GM21786 (cell line): Measurements from ENCODE around the gene LRRC25.

Experiments
- ATAC-seq: cut with Tn5 transposase; IDR thresholded peaks from one replicate; pipeline ENCODE4 v1.9.1; 2021; ENCODE audit not compliant: unreplicated experiment

Gene LRRC25

DNA sequence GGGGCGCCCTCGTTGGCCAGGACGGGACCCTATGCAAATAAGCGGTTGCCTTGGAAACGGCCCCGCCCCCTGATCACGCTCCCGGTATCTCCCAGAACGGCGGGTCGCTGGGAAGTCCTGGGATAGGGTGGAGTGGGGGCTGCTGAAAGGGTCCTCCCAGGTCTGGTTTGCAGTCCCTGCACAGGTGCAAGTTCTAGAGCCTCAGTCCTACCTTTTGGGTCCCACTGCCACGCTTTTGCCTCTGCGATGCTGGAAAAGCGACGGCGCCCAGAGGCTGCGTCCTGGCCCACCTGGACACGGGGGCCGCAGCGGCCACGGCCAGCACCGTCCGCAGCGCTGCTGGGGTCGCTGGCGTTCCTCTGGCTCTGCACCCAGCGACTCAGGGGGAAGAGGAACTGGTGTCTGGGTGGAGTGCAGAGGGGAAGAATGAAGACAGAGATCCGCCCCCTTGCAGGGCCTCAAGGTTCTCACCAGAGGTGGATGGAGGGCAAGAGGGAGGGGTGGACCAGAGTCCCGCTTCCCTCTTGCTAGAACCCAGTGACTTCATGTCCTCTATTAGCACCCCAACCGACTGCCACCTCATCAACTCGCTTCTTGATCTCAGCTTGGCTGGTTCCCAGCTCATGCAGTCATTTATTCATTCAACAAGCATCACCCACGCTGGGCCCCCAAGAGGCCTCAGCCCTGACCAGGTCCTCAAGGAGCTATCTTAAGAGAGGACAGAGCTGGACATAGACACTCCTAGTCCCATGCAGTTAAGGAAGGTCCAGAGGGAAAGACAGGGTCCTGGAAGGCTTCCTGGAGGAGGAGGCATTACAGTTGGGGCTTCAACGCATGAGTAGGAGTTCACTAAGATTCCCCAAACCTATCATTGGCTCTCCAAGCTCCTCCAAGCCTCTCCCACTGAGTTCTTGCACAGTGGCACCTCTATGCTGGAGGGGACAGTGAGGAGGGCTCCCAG lies at the start of gene LRRC25:
LRRC25 (minus strand) TSS at position 381 of the 961 bp plus-strand sequence. CDS start 659 bp downstream, outside the sequence.
- ATAC-seq = no peak

DNA sequence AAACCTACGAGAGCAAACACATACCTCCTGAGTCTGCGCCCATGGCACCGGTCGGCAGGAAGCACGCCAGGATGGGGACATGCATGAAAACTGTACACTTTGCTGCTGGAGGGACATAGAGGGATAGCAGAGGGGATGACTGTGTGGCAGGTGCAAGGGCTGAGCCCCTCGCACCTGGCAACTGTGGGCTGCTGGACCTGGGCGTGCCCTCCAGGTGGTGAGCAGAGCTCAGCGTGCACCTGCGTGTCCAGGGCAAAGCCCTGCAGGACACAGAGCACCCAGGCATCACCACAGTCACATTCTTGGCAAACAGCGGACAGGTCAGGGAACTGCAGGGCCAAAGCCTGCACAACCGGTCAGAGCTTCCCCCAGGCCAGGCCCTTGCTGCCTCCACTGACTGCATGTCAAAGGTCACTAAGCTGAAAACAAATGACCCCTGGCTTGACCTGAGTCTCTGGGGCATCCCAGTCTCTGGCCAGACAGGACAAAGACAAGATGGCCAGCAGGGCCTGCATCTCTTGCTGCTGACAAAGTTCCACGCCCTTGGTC lies 49.5 kb upstream of the LRRC25 start:
- no peak for ATAC-seq

DNA sequence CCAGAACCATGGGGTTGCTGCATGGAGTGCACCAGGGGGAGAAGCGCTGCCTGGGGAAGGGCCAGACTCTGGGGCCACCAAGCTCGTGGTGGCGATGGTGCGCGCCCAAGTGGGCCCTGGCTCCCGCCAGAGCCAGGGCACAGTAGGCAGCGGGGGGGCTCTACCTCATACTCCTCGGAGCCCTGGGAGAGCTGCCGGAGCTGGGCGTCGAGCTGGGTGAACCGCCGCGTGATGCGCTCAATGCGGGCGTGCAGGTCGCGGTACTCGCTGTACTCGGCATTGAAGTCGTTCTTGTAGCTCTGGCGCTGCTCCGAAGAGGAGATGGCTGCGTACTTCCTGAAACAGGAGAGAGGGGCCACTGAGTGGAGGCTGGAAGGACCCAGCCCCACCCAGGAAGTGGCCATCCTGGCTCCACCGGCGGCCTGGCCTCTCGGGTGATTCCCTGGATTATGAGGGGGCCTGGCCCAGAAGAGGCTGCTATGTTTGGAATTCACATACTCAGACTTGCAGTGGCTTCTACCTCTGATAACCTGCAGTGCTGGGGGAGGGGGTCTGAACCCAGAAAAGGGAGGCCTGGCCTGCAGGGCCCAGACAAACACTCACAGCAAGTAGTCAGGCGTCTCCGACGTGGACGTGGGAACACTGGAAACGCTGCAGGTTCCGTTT lies 48.9 kb upstream of the LRRC25 start:
- no peak for ATAC-seq

DNA sequence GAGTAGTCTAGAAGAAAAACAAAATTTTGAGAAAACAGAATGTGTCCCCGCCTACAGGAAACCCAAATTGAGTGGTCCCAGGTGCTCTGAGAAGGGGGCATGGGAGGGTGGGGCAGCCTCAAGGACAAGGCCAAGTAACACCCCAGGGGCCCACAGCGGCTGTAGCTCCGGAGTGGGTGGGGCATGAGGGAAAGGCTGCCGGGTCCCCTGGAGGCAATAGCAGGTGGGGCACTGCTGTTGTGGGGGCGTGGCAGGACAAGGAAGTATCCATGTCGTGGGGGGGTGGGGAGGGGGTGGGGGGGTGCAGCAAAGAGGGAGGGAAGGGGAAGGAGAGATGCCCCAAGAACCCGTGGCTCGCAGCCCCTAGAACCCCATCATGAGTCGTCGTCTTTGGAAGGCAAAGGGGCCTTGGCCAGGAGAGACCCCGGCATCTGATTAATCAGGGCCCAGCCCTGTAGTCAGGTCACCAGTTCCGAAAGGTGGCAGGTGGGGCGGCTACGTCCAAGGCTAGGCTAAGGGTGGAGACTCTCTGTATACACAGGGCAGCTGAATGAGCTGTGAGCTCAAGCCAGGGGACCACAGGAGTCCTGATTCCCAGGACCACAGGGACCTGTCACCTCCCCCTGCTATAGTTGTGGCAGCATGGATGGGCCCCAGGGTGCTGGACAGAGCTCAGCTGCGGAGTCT lies 48.0 kb upstream of the LRRC25 start:
- no peak for ATAC-seq

DNA sequence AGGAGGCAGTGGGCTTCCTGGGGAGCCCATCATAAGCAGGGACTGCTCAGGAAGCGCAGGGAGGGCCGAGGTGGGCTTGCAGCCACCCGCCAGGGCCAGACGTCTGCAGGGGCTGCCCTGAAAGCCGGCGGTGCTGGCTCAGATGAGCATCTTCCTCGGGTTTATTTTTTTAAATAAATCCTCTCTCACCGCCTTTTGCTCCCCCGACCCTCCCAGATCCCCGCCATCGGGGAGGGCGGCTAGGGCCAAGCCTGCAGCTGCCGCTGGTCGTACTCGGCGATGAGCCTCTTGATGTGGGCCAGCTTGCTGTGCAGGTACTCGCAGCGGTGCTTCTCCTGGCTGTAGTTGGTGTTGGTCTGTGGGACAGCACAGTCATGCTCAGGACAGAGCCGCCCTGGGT lies 47.1 kb upstream of the LRRC25 start:
- ATAC-seq = no peak

DNA sequence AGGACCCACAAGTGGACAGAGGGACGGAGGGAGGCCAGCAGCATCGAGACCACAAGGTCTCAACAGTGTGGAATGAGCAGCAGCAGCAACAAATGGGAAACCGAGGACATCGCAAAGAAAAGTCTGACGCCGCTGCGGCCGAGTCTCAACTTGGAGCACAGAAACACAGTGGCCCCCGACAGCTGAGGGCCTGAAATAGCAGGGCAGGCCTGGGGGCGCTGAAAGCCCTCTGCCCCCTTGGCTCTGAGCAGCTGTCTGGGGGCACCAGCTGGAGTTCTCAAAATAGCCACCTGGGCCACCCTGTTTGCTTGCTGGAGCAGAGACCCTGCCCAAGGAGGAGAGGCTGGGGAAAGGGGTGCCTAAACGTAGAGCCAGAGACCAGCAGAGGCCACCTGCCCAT lies 46.4 kb upstream of the LRRC25 start:
- ATAC-seq = no peak

DNA sequence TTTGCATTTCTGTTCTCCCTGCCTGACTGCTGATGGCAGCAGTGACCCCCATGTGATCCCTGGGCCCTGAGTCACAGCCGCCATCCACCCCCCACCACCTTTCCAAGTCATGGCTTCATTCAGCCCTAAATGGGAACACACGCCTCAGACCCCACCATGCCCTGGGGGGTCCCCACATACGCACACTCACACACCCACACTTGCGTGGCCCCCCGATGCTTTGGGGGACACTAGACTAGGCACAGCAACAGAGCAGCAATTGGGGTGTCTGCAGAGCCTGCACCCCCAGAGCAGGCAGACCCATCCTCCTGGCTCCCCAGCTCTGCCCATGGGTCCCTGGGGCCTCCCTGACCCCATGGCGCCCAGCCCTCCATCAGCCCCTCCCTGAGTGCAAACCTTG lies 46.0 kb upstream of the LRRC25 start:
- ATAC-seq = no peak

DNA sequence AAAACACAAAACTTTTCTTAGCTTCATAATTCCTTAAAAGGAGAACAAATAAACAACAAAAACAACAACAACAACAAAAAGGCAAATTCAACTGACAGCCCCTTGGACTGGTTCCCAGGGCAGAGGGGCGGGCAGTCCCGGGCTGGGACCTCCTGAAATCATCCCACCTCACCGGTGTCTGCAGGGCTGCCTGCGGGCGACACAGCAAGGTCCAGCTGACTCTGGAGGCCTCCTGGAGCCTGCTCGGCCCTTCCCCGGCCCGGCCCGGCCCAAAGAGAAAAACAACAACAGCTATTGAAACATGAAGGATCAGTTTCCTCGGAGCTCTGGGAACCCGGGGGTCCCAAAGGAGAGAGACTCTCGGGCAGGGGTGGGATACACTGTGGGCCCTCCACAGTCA lies 45.5 kb upstream of the LRRC25 start:
- ATAC-seq = no peak

DNA sequence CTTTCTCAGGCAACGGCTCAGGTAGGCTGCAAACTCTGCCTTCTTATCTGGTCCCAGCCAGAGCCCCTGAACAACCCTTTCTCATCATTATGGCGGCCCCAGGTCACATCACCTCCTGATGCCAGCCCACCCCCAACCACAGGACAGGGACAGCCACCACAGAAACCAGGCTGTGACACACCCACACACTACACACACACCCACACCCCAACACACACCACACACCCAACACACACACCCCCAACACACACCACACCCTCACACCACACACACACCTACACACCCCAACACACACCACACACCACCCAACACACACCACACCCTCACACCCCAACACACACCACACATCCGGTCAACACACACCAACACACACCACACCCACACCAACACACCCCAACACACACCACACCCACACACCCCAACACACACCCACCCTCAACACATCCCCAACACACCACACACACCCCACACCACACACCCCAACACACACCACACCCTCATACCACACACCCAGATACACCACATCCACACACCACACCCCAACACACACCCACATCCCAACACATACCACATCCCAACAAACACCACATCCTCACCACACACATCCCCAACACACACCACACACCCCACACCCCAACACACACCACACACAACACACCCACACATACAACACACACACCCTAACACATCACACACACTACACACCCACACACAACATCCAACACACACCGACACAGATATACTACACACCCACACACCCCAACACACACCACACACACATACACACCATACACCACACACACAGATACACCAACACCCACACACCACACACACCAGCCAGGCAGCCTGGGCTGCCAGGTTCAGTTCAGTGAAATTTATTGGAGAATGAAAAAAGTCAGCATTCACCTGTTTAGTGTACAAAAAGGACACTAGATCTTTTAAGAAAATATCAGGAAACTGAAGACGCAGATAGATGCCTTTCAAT lies 44.7 kb upstream of the LRRC25 start:
- ATAC-seq = no peak

DNA sequence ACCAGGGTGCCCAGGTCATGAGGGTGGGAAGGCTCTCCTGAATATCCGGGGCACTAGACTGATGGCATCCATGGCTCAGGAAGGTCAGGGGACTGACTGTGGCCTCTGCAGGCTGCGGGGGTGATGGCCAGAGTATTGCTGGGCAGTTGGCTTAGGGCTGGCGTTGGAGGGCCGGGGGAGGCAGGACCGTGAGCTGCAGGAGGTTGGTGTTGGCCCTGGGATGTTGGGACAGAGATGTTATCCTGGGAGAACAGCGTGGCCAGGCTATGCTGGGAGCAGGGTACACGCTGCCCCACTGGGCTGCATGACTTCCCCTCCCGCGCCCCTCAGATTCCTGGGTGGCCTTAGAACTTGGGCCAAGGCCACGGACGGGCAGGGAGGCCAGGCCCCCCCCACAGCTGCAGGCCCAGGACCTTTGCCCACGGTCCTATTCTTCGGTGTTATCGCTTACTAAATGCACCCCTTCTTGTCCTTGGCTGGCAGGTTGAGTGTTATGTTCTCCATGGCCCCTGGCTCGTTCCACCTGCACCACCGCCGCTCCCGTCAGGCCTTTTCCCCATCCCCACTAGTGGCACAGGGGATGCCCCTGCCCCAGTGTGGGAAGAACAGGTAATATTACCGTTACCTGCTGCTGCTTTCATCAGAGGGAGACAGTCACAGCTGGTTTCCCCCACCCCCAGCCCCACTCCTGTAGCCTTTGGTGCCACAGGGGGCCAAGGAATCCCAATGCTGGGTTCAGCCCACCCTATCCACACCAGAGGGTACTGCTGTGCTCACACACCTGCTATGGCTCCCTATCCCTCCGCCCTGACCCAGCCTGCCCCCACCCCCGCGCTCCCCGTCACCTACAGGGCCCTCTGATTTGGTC lies 43.7 kb upstream of the LRRC25 start:
- no peak for ATAC-seq

DNA sequence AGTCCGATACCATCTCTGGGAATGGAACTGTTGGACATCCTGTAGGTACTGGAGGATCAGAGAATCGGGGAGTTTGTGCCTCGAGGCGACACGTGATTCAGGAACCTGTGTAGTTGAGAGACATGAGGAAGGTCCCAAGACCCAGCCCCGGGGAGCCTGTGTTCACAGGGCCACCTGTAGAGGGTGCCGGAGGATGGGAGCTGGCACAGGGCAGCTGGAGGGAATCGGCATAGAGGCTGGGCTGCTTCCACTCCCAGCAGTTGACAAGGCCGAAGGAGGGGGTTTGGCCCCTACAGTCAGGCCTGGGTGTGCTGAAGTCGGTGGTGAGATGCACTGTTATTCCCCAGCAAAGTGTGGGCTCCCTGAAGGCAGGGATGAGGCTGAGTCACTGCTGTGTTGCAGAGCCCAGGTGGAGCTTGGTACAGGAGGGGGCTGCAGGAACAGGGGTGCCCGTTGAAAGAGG lies 43.0 kb upstream of the LRRC25 start:
- no peak for ATAC-seq

DNA sequence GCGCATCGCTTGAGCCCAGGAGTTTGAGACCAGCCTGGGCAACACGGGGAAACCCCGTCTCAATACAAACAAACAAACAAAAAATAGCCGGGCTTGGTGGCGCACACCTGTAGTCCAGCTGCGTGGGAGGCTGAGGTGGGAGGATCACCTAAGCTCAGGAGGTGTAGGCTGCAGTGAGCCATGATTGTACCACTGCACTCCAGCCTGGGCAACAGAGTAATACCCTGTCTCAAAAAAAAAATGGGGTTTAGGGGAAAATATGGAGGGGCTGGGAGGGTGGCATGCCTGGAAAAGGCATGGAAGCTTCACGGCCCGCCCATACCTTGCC lies 42.5 kb upstream of the LRRC25 start:
- no peak for ATAC-seq

DNA sequence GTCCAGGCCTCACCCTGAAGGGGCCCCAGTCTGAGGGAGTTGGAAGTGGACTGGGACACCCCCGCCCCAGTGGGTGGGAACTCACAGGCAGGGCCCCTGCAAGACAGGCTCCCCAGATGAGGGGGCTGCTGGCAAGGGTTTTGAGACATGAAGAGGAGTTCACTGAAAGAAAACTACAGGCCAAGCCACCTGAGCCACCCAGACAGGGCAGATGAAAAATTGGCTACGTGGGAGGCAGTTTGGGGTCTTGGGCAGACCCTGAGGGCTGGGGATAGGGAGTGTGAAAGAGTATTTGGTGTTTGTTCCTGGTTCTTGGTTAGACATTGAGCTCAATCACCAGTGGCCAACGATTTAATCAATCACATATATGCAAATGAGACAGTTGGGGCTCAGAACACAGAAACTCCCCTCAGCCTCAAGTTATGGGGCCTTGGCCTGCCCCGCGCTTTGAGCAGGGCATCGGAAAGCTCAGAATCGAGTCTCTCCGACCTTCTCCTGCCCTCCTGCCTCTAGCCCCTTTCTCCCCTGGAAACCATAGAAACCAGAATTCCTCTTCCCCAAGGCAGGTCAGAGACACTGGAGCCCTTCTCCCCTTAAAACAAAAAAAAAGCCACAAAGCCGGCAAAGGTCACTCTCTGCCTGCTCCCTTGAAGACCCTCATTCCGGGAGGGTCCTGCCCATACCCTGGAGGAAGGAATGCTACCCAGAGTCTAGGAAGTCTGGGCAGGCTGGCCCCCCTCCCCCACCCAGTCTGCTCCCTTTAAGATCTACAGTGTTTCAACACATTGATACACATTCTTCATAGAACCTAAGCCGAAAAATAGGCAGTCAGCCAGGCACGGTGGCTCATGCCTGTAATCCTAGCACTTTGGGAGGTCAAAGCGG lies 41.8 kb upstream of the LRRC25 start:
- no peak for ATAC-seq

DNA sequence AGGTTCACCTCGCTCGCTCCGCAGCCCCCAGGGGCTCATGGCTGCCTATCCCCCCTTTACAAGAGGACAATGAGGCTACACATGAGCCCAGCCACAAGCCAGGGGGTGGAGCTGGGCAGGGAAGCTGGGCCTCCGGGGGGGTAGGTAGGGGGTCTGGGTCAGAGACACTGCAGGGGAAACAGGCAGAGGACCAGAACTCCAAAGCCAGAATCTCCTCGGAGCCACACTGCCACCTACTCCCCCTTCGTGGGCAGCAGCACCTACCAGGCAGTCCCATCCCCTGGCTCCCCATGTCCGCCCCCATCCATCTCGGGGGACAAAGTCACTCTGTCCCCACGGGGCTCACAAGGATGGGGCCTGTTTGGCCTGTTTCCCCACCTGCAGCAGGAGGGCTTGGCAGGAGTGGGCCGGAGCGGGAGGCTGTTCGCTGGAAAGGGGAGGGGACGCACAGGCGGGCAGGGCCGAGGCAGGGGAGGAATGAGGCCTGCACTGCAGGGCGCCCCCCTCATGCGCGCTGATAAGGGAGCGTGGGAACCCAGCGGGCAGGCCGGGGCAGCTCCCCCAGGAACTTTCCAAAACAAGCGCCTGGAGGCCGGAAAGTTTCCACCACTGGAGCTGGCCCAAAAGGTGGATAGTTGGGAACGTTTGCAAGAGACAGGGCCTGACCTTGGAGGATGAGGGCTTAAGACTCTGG lies 41.1 kb upstream of the LRRC25 start:
- no peak for ATAC-seq

DNA sequence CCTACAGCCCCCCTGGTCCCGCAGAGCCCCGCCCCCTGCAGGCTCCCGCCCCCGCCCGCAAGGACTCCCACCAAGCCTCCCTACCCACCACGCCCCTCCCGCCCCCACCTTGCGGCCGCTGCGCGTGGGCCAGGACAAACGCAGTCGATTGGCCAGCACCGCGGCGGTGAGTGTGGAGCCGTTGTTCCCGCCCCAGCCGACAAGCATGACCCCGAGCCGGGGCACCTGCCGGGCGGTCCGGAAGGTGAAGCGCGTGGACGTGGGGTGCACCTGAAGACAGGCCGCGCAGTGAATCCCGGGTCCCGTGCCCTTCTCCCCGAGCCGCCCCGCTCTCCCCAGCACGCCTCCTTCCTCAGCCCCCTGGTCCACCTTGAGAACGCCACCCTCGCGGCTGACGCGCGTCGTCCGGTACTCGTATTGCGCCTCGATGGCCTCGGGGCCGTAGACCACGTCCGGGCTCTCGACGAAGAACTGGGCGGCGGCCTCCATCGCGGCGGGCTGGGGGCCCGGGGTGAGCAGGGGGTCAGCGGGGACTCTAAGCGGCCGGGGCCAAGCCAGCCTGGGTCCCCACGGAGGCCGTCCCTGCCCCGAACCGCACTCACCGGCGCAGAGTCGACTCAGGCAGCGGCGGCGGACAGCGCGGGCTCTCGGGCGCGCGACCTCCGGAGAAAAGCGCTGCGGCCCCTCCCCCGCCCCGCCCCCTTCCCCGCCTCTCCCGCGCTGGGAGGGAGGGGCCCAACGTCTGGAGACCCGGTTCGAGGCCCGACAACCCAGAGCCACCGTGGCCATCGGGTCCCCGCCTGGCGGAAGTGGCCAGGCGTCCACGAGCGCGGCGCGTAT lies 40.3 kb upstream of the LRRC25 start, which contains the start of gene ISYNA1:
ISYNA1 (minus strand) TSS at position 643 of the 840 bp plus-strand sequence; CDS start at position 489, 154 bp downstream.
- no peak for ATAC-seq

DNA sequence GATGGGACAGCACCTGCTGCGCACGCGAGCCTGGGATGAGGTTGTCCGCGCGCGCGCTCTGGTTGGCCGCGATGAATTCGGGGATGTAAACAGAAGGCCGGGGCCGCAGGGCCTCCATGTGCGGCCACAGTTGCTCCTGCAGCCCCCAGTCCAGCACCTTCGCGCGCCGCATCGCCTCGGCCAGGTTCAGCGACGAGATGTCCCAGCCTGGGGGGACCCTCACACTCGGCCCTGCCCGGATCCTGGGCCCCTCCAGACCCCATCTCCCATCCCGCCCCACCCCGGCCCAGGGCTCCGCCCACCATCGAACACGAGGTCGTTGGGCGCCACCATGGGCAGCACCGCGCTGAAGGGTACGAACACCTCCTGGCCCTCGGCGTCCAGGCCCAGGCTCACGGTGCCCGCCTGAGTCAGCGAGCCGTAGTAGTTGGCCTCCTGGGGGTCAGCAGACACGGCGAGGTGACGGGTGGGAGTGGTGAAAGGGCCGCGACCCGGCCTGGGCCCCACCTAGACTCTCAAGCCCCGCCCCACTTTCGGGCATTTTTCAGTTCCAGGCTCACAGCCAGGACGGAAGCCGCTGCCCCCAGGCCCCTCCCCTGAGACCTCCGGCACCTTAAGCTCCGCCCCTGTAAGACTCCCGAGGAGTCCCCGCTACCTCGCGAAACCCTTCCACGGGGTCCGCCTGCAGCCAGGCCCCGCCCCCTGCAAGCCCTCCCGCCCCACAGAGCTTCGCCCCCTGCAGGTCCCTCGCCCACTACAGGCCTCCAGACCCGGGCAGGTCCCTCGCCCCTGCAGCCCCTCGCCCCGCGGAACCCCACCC lies 39.5 kb upstream of the LRRC25 start:
- ATAC-seq = no peak
